Vagina (tissue), 2 donors: ENCODE results near the gene HSPBP1.

ENCODE experiments used
- CTCF ChIP-seq, 3 experiments: fragments of 450-650 bp in 2 of 3; fragments of 200-600 bp in 1 of 3; sonication (generic) in 1 of 3; IDR thresholded peaks; one replicate each; pipeline ENCODE4 v1.5.1; 2017 to 2019; ENCODE audit warnings: antibody characterized with exemption in 3 of 3, mild to moderate bottlenecking in 2 of 3, moderate library complexity in 2 of 3
- POLR2AphosphoS5 ChIP-seq, 2 donors: sonication (generic); formaldehyde crosslinking; IDR thresholded peaks; one replicate each; pipeline ENCODE4 v1.9.0; 2017; ENCODE audit warnings: antibody characterized with exemption in 2 of 2, mild to moderate bottlenecking in 2 of 2, low read depth in 1 of 2; ENCODE audit not compliant: insufficient read depth in 1 of 2

GRCh38 chr19:55305983-55306562 is 26.2 kb upstream of the HSPBP1 start:
- TF ChIP-seq POLR2AphosphoS5 (IDR thresholded peaks at IDR 0.05; ENCODE audit: insufficient read depth in 1 of 2, low read depth in 1 of 2) (no peak), CTCF (IDR thresholded peaks at IDR 0.05) (no peak)
